Esophagus muscularis mucosa (tissue), 4 donors: ENCODE results near the gene ZFP92.

Experiments used
- CTCF ChIP-seq, 3 experiments: fragments of 200-600 bp in 2 of 3; fragments of 450-650 bp in 1 of 3; sonication (generic) in 2 of 3; IDR thresholded peaks; one replicate each; pipeline ENCODE4 v1.5.1; 2017 to 2019; ENCODE audit warnings: antibody characterized with exemption in 3 of 3, mild to moderate bottlenecking in 2 of 3, moderate library complexity in 1 of 3
- EP300 ChIP-seq: sonication (generic); formaldehyde crosslinking; IDR thresholded peaks from one replicate; pipeline ENCODE4 v1.6.1; 2017; ENCODE audit warnings: antibody characterized with exemption
- POLR2A ChIP-seq: fragments of 450-650 bp; IDR thresholded peaks from one replicate; pipeline ENCODE4 v1.6.1; 2017; ENCODE audit warnings: antibody characterized with exemption, moderate library complexity, mild to moderate bottlenecking, low read depth
- POLR2AphosphoS5 ChIP-seq, 2 donors: sonication (generic); formaldehyde crosslinking; IDR thresholded peaks; one replicate each; pipeline ENCODE4 v1.6.1; 2017; ENCODE audit warnings: antibody characterized with exemption in 2 of 2

- no peak for TF ChIP-seq POLR2A
- no peak for TF ChIP-seq CTCF (IDR thresholded peaks at IDR 0.05)
- TF ChIP-seq POLR2AphosphoS5 (IDR thresholded peaks at IDR 0.05) = no peak
- TF ChIP-seq EP300 = no peak
These were observed 44.3 kb upstream of the ZFP92 start for GRCh38 chrX:153366878-153367538.
